SK-N-SH (cell line): ENCODE results near the gene NT5C. TPM values are rescaled to one million over a fixed set of nuclear protein-coding genes. Genes with fewer than 3 reads are reported as not detected.

Source experiments
- CTCF ChIA-PET: fragments of 300-600, 350-600 bp; formaldehyde crosslinking; extraction: SDS; loops from one replicate; lab custom pipeline; 2021; lab: Yijun Ruan, JAX
- POLR2A ChIA-PET: fragments of 350-600 bp; sonication (Branson Sonifier 250); formaldehyde crosslinking; extraction: SDS; loops from one replicate; lab custom pipeline; 2020; ENCODE audit warnings: antibody characterized with exemption, inconsistent platforms; lab: Yijun Ruan, JAX
- DNase-seq: peaks from one replicate; pipeline ENCODE4 v3.0.0; 2012
- H2AFZ ChIP-seq: fragments of 200-600 bp; sonication (generic); 2 replicates; pipeline ENCODE4 v1.8.1; 2016; ENCODE audit warnings: antibody characterized with exemption, mild to moderate bottlenecking, low read depth
- H3F3A ChIP-seq: fragments of 200-600 bp; sonication (generic); replicated peaks from 2 replicates; pipeline ENCODE3; 2016; ENCODE audit warnings: antibody characterized with exemption, mild to moderate bottlenecking; ENCODE audit not compliant: insufficient read depth
- H3K27ac ChIP-seq, 2 experiments: fragments of 200-500 bp in 1 of 2; fragments of 200-600 bp in 1 of 2; sonication (Bioruptor generic) in 1 of 2; sonication (generic), shearing (Covaris generic) in 1 of 2; 2 replicates each; pipeline versions ENCODE4 v1.5.1 to v1.6.1; 2014 to 2016; ENCODE audit warnings: low read depth in 2 of 2, inconsistent platforms in 1 of 2, low read length in 1 of 2, mild to moderate bottlenecking in 1 of 2, mixed read lengths in 1 of 2
- H3K27me3 ChIP-seq: fragments of 200-600 bp; sonication (generic), shearing (Covaris generic); 2 replicates; pipeline ENCODE4 v1.6.1; 2016; ENCODE audit warnings: mixed run types; ENCODE audit not compliant: insufficient read depth
- H3K36me3 ChIP-seq, 2 experiments: fragments of 200-500 bp in 1 of 2; fragments of 200-600 bp in 1 of 2; sonication (Bioruptor generic) in 1 of 2; sonication (generic) in 1 of 2; replicated peaks in 1 of 2; 2 replicates each; pipeline versions ENCODE3 to v1.5.1; 2014 to 2016; ENCODE audit warnings: low read length in 1 of 2, mild to moderate bottlenecking in 1 of 2; ENCODE audit not compliant: insufficient read depth in 2 of 2, control insufficient read depth in 1 of 2
- H3K4me1 ChIP-seq, 2 experiments: fragments of 200-500 bp in 1 of 2; fragments of 200-600 bp in 1 of 2; sonication (Bioruptor generic) in 1 of 2; sonication (generic), shearing (Covaris generic) in 1 of 2; 2 replicates each; pipeline versions ENCODE4 v1.5.1 to v1.6.1; 2014 to 2016; ENCODE audit warnings: low read depth in 1 of 2, low read length in 1 of 2, mixed run types in 1 of 2; ENCODE audit not compliant: insufficient read depth in 2 of 2, control insufficient read depth in 1 of 2
- H3K4me2 ChIP-seq: fragments of 200-600 bp; sonication (generic), shearing (Covaris generic); 2 replicates; pipeline ENCODE4 v1.6.1; 2017; ENCODE audit warnings: mixed run types
- H3K4me3 ChIP-seq, 2 experiments: fragments of 200-500 bp in 1 of 2; fragments of 200-600 bp in 1 of 2; sonication (Bioruptor generic) in 1 of 2; sonication (generic), shearing (Covaris generic) in 1 of 2; 2 replicates each; pipeline versions ENCODE4 v1.5.1 to v1.8.1; 2014 to 2016; ENCODE audit warnings: low read depth in 2 of 2, inconsistent platforms in 1 of 2, low read length in 1 of 2, mild to moderate bottlenecking in 1 of 2, mixed read lengths in 1 of 2, moderate library complexity in 1 of 2
- H3K79me2 ChIP-seq: fragments of 200-600 bp; sonication (generic); 2 replicates; pipeline ENCODE4 v1.8.1; 2017; ENCODE audit warnings: mild to moderate bottlenecking; ENCODE audit not compliant: insufficient read depth
- H3K9ac ChIP-seq: fragments of 200-600 bp; sonication (generic); 2 replicates; pipeline ENCODE4 v1.6.1; 2017; ENCODE audit warnings: mixed run types
- H3K9me2 ChIP-seq: fragments of 200-600 bp; sonication (generic); 2 replicates; pipeline ENCODE4 v1.6.1; 2017; ENCODE audit warnings: mixed run types
- H3K9me3 ChIP-seq: fragments of 200-600 bp; sonication (generic); 2 replicates; pipeline ENCODE4 v1.6.1; 2017; ENCODE audit warnings: mixed run types, mild to moderate bottlenecking, moderate library complexity
- H4K20me1 ChIP-seq: fragments of 200-600 bp; sonication (generic); 2 replicates; pipeline ENCODE4 v1.6.1; 2017; ENCODE audit warnings: mild to moderate bottlenecking, mixed run types; ENCODE audit not compliant: insufficient read depth
- CHD2 ChIP-seq: fragments of 150-350 bp; IDR thresholded peaks from 2 replicates; pipeline ENCODE4 v1.6.1; 2018; ENCODE audit warnings: low read length; ENCODE audit not compliant: partially characterized antibody
- ELF1 ChIP-seq: IDR thresholded peaks from 2 replicates; pipeline ENCODE4 v1.4.0; 2012
- EP300 ChIP-seq, 2 experiments: IDR thresholded peaks; 2 replicates each; pipeline versions ENCODE4 v1.4.0 to v1.6.1; 2012; ENCODE audit warnings: borderline replicate concordance in 1 of 2, low read depth in 1 of 2, low read length in 1 of 2
- FOSL2 ChIP-seq: IDR thresholded peaks from 2 replicates; pipeline ENCODE4 v1.4.0; 2012; ENCODE audit warnings: low read depth, mild to moderate bottlenecking, moderate library complexity, borderline replicate concordance
- FOXJ3 ChIP-seq: sonication (generic); formaldehyde crosslinking; IDR thresholded peaks from 2 replicates; pipeline ENCODE4 v1.5.1; 2020; ENCODE audit warnings: mild to moderate bottlenecking, missing genetic modification reagents
- FOXM1 ChIP-seq: IDR thresholded peaks from 2 replicates; pipeline ENCODE4 v1.4.0; 2012; ENCODE audit warnings: low read depth, mild to moderate bottlenecking
- GABPA ChIP-seq: IDR thresholded peaks from 2 replicates; pipeline ENCODE4 v1.4.0; 2012; ENCODE audit warnings: low read depth, mild to moderate bottlenecking
- GATA2 ChIP-seq: sonication (generic); formaldehyde crosslinking; IDR thresholded peaks from 2 replicates; pipeline ENCODE4 v1.5.0; 2020; ENCODE audit warnings: mild to moderate bottlenecking, missing genetic modification reagents
- MEF2A ChIP-seq: IDR thresholded peaks from 2 replicates; pipeline ENCODE4 v1.4.0; 2012; ENCODE audit warnings: low read depth, borderline replicate concordance
- MXI1 ChIP-seq: IDR thresholded peaks from 2 replicates; pipeline ENCODE4 v1.6.1; 2012; ENCODE audit warnings: mild to moderate bottlenecking, low read depth, low read length, improper control_type of control experiment
- NFIC ChIP-seq: IDR thresholded peaks from 2 replicates; pipeline ENCODE4 v1.4.0; 2012; ENCODE audit warnings: borderline replicate concordance
- PBX3 ChIP-seq: IDR thresholded peaks from 2 replicates; pipeline ENCODE4; 2012
- RAD21 ChIP-seq: IDR thresholded peaks from 2 replicates; pipeline ENCODE4 v1.6.1; 2012; ENCODE audit warnings: mild to moderate bottlenecking, low read length
- RCOR1 ChIP-seq: fragments of 150-350 bp; IDR thresholded peaks from 2 replicates; pipeline ENCODE4 v1.6.1; 2017; ENCODE audit warnings: antibody characterized with exemption, low read length
- REST ChIP-seq: IDR thresholded peaks from 2 replicates; pipeline ENCODE4 v1.6.1; 2012; ENCODE audit warnings: mild to moderate bottlenecking, low read depth, low read length, moderate library complexity
- RFX5 ChIP-seq: IDR thresholded peaks from 2 replicates; pipeline ENCODE4 v1.6.1; 2012; ENCODE audit warnings: mild to moderate bottlenecking, improper control_type of control experiment, low read length
- SIN3A ChIP-seq: IDR thresholded peaks from 2 replicates; pipeline ENCODE4 v1.6.1; 2012; ENCODE audit warnings: low read depth, mild to moderate bottlenecking, low read length, moderate library complexity, borderline replicate concordance
- TAF1 ChIP-seq: IDR thresholded peaks from 2 replicates; pipeline ENCODE4 v1.6.1; 2012; ENCODE audit warnings: low read depth, mild to moderate bottlenecking, low read length, moderate library complexity, borderline replicate concordance
- TCF12 ChIP-seq: IDR thresholded peaks from 2 replicates; pipeline ENCODE4 v1.4.0; 2012
- USF2 ChIP-seq: fragments of 150-350 bp; IDR thresholded peaks from 2 replicates; pipeline ENCODE4 v1.6.1; 2017; ENCODE audit warnings: antibody characterized with exemption, low read length, low read depth, borderline replicate concordance
- YY1 ChIP-seq: IDR thresholded peaks from 2 replicates; pipeline ENCODE4 v1.4.0; 2012; ENCODE audit warnings: low read depth, mild to moderate bottlenecking
- WGBS: methylation state at CpG from one replicate; pipeline ENCODE4 v1.1.6; 2017; ENCODE audit warnings: low lambda C conversion rate; 5-methylcytosine and 5-hydroxymethylcytosine counted together
- polyA plus RNA-seq, 3 experiments: library from polyadenylated mRNA; depleted of rRNA; stranded (reverse); fragments of >200 nt; gene quantifications; 2 replicates each; pipeline ENCODE4 v1.2.3, GENCODE V29; 2012

Gene NT5C
- polyA plus RNA-seq, 1 of the 3 experiments (the other 2 are of a cell fraction) = 111 TPM

GRCh38 chr17:75109407-75110233 is 21.9 kb downstream of the NT5C start, which contains the start of gene ARMC7 (continued):
- TF ChIP-seq REST (no peak; the same call in 1 of the 2 replicates), TCF12 (no peak), TAF1 (peak; percentile 67), FOXM1 (no peak), YY1 (peak; percentile 16; the same call in 1 of the 2 replicates), RCOR1 (peak; percentile 66)

GRCh38 chr17:75109046-75109406 is 22.5 kb downstream of the NT5C start:
- H3K27ac ChIP-seq = no peak overlapping the region
- H3K9me3 ChIP-seq = no peaks in the 10 kb centered on the region
- no peaks in the 10 kb centered on the region for H3K36me3 ChIP-seq
- WGBS = 66% methylated on average over 21 of the region's 22 CpGs
- ChIA-PET CTCF (interaction anchor here (1.0 to 11.4 kb wide), 5 partner anchors 21 to 147 kb away, joined by 3 to 422 read pairs (median 7); partner anchors contain the start of genes NT5C and NUP85), POLR2A (interaction anchor here (0.7 to 2.9 kb wide), 7 partner anchors 14 to 121 kb away, joined by 3 to 12 read pairs (median 4); partner anchors contain the start of genes CDR2L, NT5C and NUP85)
- H3K4me2 ChIP-seq = peak overlapping the region; percentile 94
- DNase-seq = peak; percentile 67
- H3K4me1 ChIP-seq = peaks cover 0 to 21% of the 10 kb centered on the region in 2 experiments; a peak in 1 of 4 replicates
- H3K9ac ChIP-seq = peak overlapping the region; percentile 66; the same call in 1 of the 2 replicates
- H4K20me1 ChIP-seq = no peaks in the 10 kb centered on the region
- H3K4me3 ChIP-seq = peak overlapping the region; percentile 67 to 75
- no peaks in the 10 kb centered on the region for H3K27me3 ChIP-seq
- peaks cover 15% of the 10 kb centered on the region for H3F3A ChIP-seq
- H3K79me2 ChIP-seq = peaks cover 10% of the 10 kb centered on the region; the same call in 1 of the 2 replicates
- peak overlapping the region; percentile 98; the same call in 1 of the 2 replicates for H2AFZ ChIP-seq
- no peaks in the 10 kb centered on the region for H3K9me2 ChIP-seq
- no peak for TF ChIP-seq USF2
- no peak for TF ChIP-seq GABPA
- TF ChIP-seq TAF1 = no peak
- TF ChIP-seq PBX3 = no peak
- TF ChIP-seq FOXJ3 = no peak
- no peak for TF ChIP-seq TCF12
- TF ChIP-seq SIN3A = no peak
- TF ChIP-seq RAD21 = no peak
- TF ChIP-seq YY1 = no peak
- TF ChIP-seq EP300 (IDR thresholded peaks at IDR 0.05; ENCODE audit: borderline replicate concordance in 1 of 2, low read depth in 1 of 2, low read length in 1 of 2) = no peak
- no peak for TF ChIP-seq MXI1
- no peak for TF ChIP-seq ELF1
- TF ChIP-seq REST = no peak
- TF ChIP-seq NFIC = no peak
- no peak for TF ChIP-seq FOSL2
- TF ChIP-seq RFX5 = no peak
- no peak for TF ChIP-seq GATA2
- TF ChIP-seq CHD2 = no peak
- no peak for TF ChIP-seq MEF2A
